Neuronal stem cell (in vitro differentiated cells): ENCODE results near the gene ABHD8.

ENCODE experiments used
- DNase-seq: peaks from one replicate; pipeline ENCODE4 v3.0.0-alpha.2; 2013; ENCODE audit warnings: low spot score
- H2AFZ ChIP-seq: one replicate; pipeline ENCODE4 v1.6.1; 2013; ENCODE audit warnings: mild to moderate bottlenecking, low read length, inconsistent platforms
- H2AK5ac ChIP-seq: 2 replicates; pipeline ENCODE4 v1.6.1; 2013; ENCODE audit warnings: low read depth, mild to moderate bottlenecking, inconsistent platforms, low read length, moderate library complexity, mixed read lengths
- H2BK120ac ChIP-seq: 2 replicates; pipeline ENCODE4 v1.6.1; 2013; ENCODE audit warnings: low read depth, mild to moderate bottlenecking, inconsistent platforms, low read length, moderate library complexity, mixed read lengths
- H2BK12ac ChIP-seq: one replicate; pipeline ENCODE4 v1.6.1; 2013; ENCODE audit warnings: low read length, inconsistent platforms
- H2BK15ac ChIP-seq: 2 replicates; pipeline ENCODE4 v1.6.1; 2013; ENCODE audit warnings: mild to moderate bottlenecking, low read length, inconsistent platforms, mixed read lengths
- H2BK5ac ChIP-seq: one replicate; pipeline ENCODE4 v1.6.1; 2013; ENCODE audit warnings: inconsistent platforms, mild to moderate bottlenecking, low read length, moderate library complexity
- H3K14ac ChIP-seq: one replicate; pipeline ENCODE4 v1.6.1; 2013; ENCODE audit warnings: low read length, inconsistent platforms
- H3K18ac ChIP-seq: 2 replicates; pipeline ENCODE4 v1.6.1; 2013; ENCODE audit warnings: low read length, inconsistent platforms
- H3K23ac ChIP-seq: 2 replicates; pipeline ENCODE4 v1.6.1; 2013; ENCODE audit warnings: low read depth, mild to moderate bottlenecking, mixed read lengths, low read length, inconsistent platforms; ENCODE audit not compliant: poor library complexity
- H3K27ac ChIP-seq: replicated peaks from 3 replicates; pipeline ENCODE4 v1.5.1; 2013; ENCODE audit warnings: low read length, inconsistent platforms
- H3K27me3 ChIP-seq, 3 experiments: 2 replicates each; pipeline ENCODE4 v1.6.1; 2013; ENCODE audit warnings: low read length in 3 of 3, mild to moderate bottlenecking in 2 of 3, inconsistent platforms in 1 of 3, low read depth in 1 of 3, mixed read lengths in 1 of 3, moderate library complexity in 1 of 3; ENCODE audit not compliant: control insufficient read depth in 3 of 3, insufficient read depth in 3 of 3
- H3K36me3 ChIP-seq, 2 donors: replicated peaks in 1 of 2; 2 replicates each; pipeline ENCODE4 v1.6.1; 2013; ENCODE audit warnings: low read length in 2 of 2; ENCODE audit not compliant: control insufficient read depth in 2 of 2, insufficient read depth in 2 of 2
- H3K4ac ChIP-seq: 2 replicates; pipeline ENCODE4 v1.6.1; 2013; ENCODE audit warnings: inconsistent platforms, mild to moderate bottlenecking, low read length, moderate library complexity
- H3K4me1 ChIP-seq, 2 donors: 1 replicate in 1 of 2; 2 replicates in 1 of 2; pipeline ENCODE4 v1.6.1; 2013; ENCODE audit warnings: low read length in 2 of 2, low read depth in 1 of 2; ENCODE audit not compliant: control insufficient read depth in 2 of 2, insufficient read depth in 1 of 2
- H3K4me2 ChIP-seq: one replicate; pipeline ENCODE4 v1.6.1; 2013; ENCODE audit warnings: mild to moderate bottlenecking, low read length, inconsistent platforms; ENCODE audit not compliant: insufficient read depth, poor library complexity, severe bottlenecking
- H3K4me3 ChIP-seq, 2 donors: 2 replicates each; pipeline ENCODE4 v1.5.1; 2013; ENCODE audit warnings: low read length in 2 of 2, mild to moderate bottlenecking in 2 of 2, inconsistent platforms in 1 of 2, moderate library complexity in 1 of 2
- H3K79me1 ChIP-seq: one replicate; pipeline ENCODE4 v1.6.1; 2013; ENCODE audit warnings: low read depth, mild to moderate bottlenecking, inconsistent platforms, low read length, moderate library complexity
- H3K9ac ChIP-seq: one replicate; pipeline ENCODE4 v1.6.1; 2013; ENCODE audit warnings: mild to moderate bottlenecking, low read depth, low read length, inconsistent platforms; ENCODE audit not compliant: poor library complexity
- H3K9me3 ChIP-seq, 2 donors: replicated peaks in 1 of 2; 2 replicates each; pipeline versions ENCODE3 to v1.6.1; 2013; ENCODE audit warnings: low read length in 2 of 2, mild to moderate bottlenecking in 2 of 2, inconsistent platforms in 1 of 2, low read depth in 1 of 2, mixed read lengths in 1 of 2, moderate library complexity in 1 of 2; ENCODE audit not compliant: control insufficient read depth in 2 of 2, insufficient read depth in 1 of 2
- H4K8ac ChIP-seq: one replicate; pipeline ENCODE4 v1.6.1; 2013; ENCODE audit warnings: low read depth, mild to moderate bottlenecking, inconsistent platforms, low read length, moderate library complexity
- H4K91ac ChIP-seq: one replicate; pipeline ENCODE4 v1.6.1; 2013; ENCODE audit warnings: low read length, low read depth, mild to moderate bottlenecking, inconsistent platforms; ENCODE audit not compliant: poor library complexity
- WGBS, 2 donors: extraction: QIAGEN DNeasy Blood & Tissue Kit; methylation state at CpG; one replicate each; pipeline ENCODE4 v1.1.7; 2013; ENCODE audit warnings: missing lambda C conversion rate in 2 of 2, mixed read lengths in 1 of 2; ENCODE audit not compliant: insufficient read length in 2 of 2, insufficient replicate concordance in 1 of 2; ENCODE audit errors: extremely low coverage in 2 of 2; 5-methylcytosine and 5-hydroxymethylcytosine counted together

The ABHD8 gene

DNA sequence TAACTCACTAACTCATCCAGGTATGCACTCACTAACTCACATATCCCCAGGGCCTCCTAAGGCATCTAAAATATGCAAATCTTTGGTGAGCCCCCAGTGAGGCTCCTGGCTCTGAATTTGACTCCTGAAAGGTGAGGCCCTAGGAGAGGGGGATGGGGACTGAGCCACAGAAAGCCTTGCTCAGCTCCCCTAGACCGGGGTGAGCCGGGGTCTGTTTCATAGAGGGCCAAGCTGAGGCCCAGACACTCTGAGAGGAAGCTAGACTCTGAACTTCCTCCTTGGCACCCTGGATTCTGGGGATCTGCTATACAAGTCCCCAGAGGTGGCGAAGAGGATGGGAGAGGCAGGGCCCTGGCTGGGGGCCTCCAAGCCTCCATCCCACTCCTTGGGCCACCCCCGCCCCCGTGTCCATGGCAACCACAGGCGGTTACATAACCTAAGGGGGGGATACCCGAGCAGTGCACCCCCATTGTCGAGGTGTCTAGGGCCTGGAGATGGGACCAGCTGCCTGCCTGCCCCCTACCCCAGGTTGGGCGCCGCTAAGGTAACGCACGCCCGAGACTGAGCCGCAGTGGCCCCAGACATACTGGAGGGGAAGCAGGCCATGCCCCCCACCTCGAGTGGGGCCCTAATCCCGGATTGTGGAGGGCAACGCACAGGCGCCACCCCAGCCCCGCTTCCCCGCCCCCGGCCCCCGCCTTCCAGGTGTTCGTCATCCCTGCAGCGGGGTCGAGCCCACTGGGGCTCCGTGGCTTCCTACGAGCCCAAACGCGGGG lies 646 bp downstream of the ABHD8 start:
- Histone ChIP-seq H2AK5ac (peak overlapping the region; percentile 97), H3K9me3 (peaks cover 2 to 6% of the 10 kb centered on the region in 2 donors), H2AFZ (peak overlapping the region; percentile 87), H3K27ac (no peak overlapping the region), H3K27me3 (no peaks in the 10 kb centered on the region), H3K4me3 (peak overlapping the region; percentile 60 to 83), H3K18ac (peak overlapping the region; percentile 98), H3K4me2 (peak overlapping the region; percentile 94), H3K23ac (peak overlapping the region; percentile 48), H4K91ac (no peak overlapping the region), H3K4me1 (peaks cover 11 to 14% of the 10 kb centered on the region in 2 donors), H2BK15ac (peak overlapping the region; percentile 86), H3K14ac (peak overlapping the region; percentile 63), H4K8ac (no peak overlapping the region), H3K4ac (no peak overlapping the region), H2BK120ac (peak overlapping the region; percentile 65), H2BK12ac (no peak overlapping the region), H3K79me1 (peaks cover 7% of the 10 kb centered on the region), H3K36me3 (peaks cover 4 to 17% of the 10 kb centered on the region in 2 donors), H3K9ac (peak overlapping the region; percentile 89), H2BK5ac (peak overlapping the region; percentile 98)
- WGBS, 2 donors = no CpG with 5 or more reads among the region's 29 CpGs
- no peak for DNase-seq

DNA sequence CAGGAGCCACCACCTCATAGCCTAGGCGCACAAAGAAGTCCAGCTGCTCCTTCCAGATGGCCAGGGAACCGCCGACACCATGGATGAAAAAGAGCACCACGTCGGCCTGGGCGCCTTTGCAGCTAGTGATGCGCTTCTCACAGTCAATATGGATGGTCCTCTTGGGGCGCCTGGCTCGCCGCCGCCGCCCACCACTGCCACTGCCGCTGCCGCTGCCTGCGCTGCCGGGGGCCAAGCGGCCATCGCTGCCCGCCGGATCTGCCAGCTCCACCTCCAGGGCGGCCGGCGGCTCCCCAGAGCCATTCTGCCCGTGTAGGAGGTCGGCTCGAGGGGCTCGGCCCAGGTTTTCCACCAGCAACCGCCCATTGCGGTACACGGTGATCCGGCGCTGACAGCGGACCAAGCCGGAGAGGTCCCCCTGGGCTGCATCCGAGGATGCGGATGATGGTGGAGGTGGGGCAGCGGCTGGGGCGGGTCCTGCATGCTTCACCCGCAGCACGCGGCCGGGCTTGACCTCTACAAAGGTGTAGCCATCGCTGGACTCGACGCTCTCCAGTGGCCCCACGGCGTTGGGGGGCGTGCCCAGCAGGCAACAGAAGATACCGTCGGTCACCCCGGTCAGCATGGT lies 2.1 kb downstream of the ABHD8 start:
- Histone ChIP-seq H3K4me1 (peaks cover 11 to 12% of the 10 kb centered on the region in 2 donors), H3K27ac (no peak overlapping the region), H3K36me3 (peaks cover 7 to 25% of the 10 kb centered on the region in 2 donors), H3K79me1 (peaks cover 4% of the 10 kb centered on the region), H3K9me3 (peaks cover 4 to 6% of the 10 kb centered on the region in 2 donors), H2BK5ac (peak overlapping the region; percentile 56), H2AFZ (no peak overlapping the region), H3K4me2 (no peak overlapping the region), H3K18ac (peak overlapping the region; percentile 13), H3K9ac (peak overlapping the region; percentile 38), H3K23ac (no peak overlapping the region), H4K91ac (no peak overlapping the region), H2BK12ac (peak overlapping the region; percentile 49), H3K27me3 (no peaks in the 10 kb centered on the region), H2BK120ac (no peak overlapping the region), H3K4me3 (no peak overlapping the region), H3K4ac (no peak overlapping the region), H2AK5ac (no peak overlapping the region), H3K14ac (no peak overlapping the region), H2BK15ac (peak overlapping the region; percentile 26), H4K8ac (no peak overlapping the region)
- DNase-seq = no peak
- WGBS, 2 donors = no CpG with 5 or more reads among the region's 51 CpGs

GRCh38 chr19:17296976-17297375 lies 6.2 kb downstream of the ABHD8 start:
- peaks cover 10% of the 10 kb centered on the region for H3K79me1 ChIP-seq
- DNase-seq = no peak
- no CpG with 5 or more reads among the region's 6 CpGs for WGBS, 2 donors
- H2BK15ac ChIP-seq = no peak overlapping the region
- no peak overlapping the region for H3K4me2 ChIP-seq
- no peak overlapping the region for H2BK5ac ChIP-seq
- H3K23ac ChIP-seq = no peak overlapping the region
- H3K4ac ChIP-seq = no peak overlapping the region
- H4K91ac ChIP-seq = no peak overlapping the region
- no peak overlapping the region for H4K8ac ChIP-seq
- no peak overlapping the region for H3K14ac ChIP-seq
- no peaks in the 10 kb centered on the region for H3K4me1 ChIP-seq
- peak overlapping the region; percentile 73 for H2BK12ac ChIP-seq
- H3K27me3 ChIP-seq = no peaks in the 10 kb centered on the region
- H2BK120ac ChIP-seq = no peak overlapping the region
- peaks cover 6 to 8% of the 10 kb centered on the region in 2 donors for H3K9me3 ChIP-seq
- H3K4me3 ChIP-seq = no peak overlapping the region
- H3K27ac ChIP-seq = no peak overlapping the region
- H2AK5ac ChIP-seq = no peak overlapping the region
- no peak overlapping the region for H3K18ac ChIP-seq
- H3K9ac ChIP-seq = no peak overlapping the region
- no peak overlapping the region for H2AFZ ChIP-seq
- peaks cover 13 to 33% of the 10 kb centered on the region in 2 donors for H3K36me3 ChIP-seq

DNA sequence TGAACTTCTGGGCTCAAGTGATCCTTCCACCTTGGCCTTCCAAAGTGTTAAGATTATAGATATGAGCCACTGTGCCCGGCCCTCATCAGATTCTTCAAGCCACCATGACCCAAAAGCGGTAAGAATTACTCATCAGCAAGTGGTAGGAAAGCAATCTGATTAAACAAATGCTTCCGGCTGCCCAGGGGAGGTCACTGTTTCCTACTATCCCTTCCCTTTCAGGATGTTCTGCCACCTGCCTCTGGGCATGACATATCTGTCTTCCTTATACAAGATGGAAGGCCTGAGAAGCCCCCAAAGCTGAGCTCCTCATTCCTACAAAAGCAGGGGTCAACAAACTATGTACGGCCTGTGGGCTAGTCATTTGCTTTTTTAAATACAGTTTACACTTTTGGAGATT lies 7.0 kb downstream of the ABHD8 start:
- Histone ChIP-seq H3K14ac (no peak overlapping the region), H3K18ac (no peak overlapping the region), H2BK12ac (no peak overlapping the region), H2AFZ (no peak overlapping the region), H2BK5ac (no peak overlapping the region), H2BK120ac (no peak overlapping the region), H3K23ac (no peak overlapping the region), H2BK15ac (no peak overlapping the region), H3K4me2 (no peak overlapping the region), H4K91ac (no peak overlapping the region), H3K27ac (no peak overlapping the region), H3K36me3 (peaks cover 12 to 33% of the 10 kb centered on the region in 2 donors), H3K9me3 (peaks cover 6 to 8% of the 10 kb centered on the region in 2 donors), H3K27me3 (no peaks in the 10 kb centered on the region), H3K79me1 (peaks cover 9% of the 10 kb centered on the region), H2AK5ac (no peak overlapping the region), H4K8ac (no peak overlapping the region), H3K4ac (no peak overlapping the region), H3K4me1 (no peaks in the 10 kb centered on the region), H3K4me3 (no peak overlapping the region), H3K9ac (no peak overlapping the region)
- no CpG with 5 or more reads among the region's 4 CpGs for WGBS, 2 donors
- DNase-seq = no peak
